BJ (cell line): ENCODE results near the gene NF1. TPM values are rescaled to one million over a fixed set of nuclear protein-coding genes. Genes with fewer than 3 reads are reported as not detected.

Experiments
- CTCF ChIA-PET: fragments of 350-600 bp; formaldehyde crosslinking; extraction: SDS; loops from one replicate; lab custom pipeline; 2021; ENCODE audit warnings: antibody characterized with exemption, inconsistent platforms; lab: Yijun Ruan, JAX
- POLR2A ChIA-PET: fragments of 300-600 bp; sonication (Branson Sonifier 250); formaldehyde crosslinking; extraction: SDS; loops from one replicate; lab custom pipeline; 2021; ENCODE audit warnings: antibody characterized with exemption; lab: Charles Lee
- DNase-seq: peaks from one replicate; pipeline ENCODE4 v3.0.0-alpha.2; 2011; ENCODE audit warnings: low read depth
- H3K27me3 ChIP-seq: 2 replicates; pipeline ENCODE4 v1.6.0; 2011; ENCODE audit warnings: low read length; ENCODE audit not compliant: control insufficient read depth, insufficient read depth
- H3K36me3 ChIP-seq: 2 replicates; pipeline ENCODE4 v1.5.1; 2011; ENCODE audit warnings: low read length; ENCODE audit not compliant: control insufficient read depth, insufficient read depth
- H3K4me3 ChIP-seq: 2 replicates; pipeline ENCODE4 v1.5.1; 2011; ENCODE audit warnings: low read depth, mild to moderate bottlenecking, control low read depth, low read length
- polyA plus RNA-seq: library from polyadenylated mRNA; depleted of rRNA; stranded (reverse); fragments of >200 nt; gene quantifications from 2 replicates; pipeline ENCODE4 v1.2.3, GENCODE V29; 2011
- TF ChIP-seq, protein P1 (sequence below): IDR thresholded peaks from 2 replicates; pipeline ENCODE4 v1.5.1; 2011; ENCODE audit warnings: low read depth, mild to moderate bottlenecking, control low read depth, inconsistent platforms, low read length, moderate library complexity; ENCODE audit not compliant: insufficient read depth

Gene NF1
- polyA plus RNA-seq, 1 experiment: 29.3 TPM

DNA sequence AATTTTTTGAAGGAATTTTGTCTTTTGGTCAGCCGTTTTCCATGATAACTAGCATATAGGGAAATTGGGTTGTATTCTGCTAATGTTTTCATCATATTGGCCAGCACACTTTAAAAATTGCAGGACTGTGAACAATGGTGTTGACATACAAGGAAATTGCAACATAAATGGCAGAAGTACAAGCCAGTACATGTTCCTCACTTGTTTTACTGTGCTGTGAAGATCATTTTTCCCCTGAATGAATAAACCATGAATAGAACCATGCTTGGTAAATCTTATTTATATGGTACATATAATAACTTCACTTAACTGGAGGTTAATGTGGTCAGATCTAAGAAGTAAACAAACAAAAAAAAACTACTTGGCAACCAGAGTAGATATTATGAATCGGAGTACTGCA is 179.5 kb downstream of the NF1 start:
- H3K4me3 ChIP-seq: no peak overlapping the region
- peaks cover 2% of the 10 kb centered on the region; the same call in 1 of the 2 replicates for H3K36me3 ChIP-seq
- H3K27me3 ChIP-seq: no peaks in the 10 kb centered on the region
- ChIA-PET POLR2A (no interaction called here), CTCF (no interaction called here)
- TF ChIP-seq, protein P1, sequence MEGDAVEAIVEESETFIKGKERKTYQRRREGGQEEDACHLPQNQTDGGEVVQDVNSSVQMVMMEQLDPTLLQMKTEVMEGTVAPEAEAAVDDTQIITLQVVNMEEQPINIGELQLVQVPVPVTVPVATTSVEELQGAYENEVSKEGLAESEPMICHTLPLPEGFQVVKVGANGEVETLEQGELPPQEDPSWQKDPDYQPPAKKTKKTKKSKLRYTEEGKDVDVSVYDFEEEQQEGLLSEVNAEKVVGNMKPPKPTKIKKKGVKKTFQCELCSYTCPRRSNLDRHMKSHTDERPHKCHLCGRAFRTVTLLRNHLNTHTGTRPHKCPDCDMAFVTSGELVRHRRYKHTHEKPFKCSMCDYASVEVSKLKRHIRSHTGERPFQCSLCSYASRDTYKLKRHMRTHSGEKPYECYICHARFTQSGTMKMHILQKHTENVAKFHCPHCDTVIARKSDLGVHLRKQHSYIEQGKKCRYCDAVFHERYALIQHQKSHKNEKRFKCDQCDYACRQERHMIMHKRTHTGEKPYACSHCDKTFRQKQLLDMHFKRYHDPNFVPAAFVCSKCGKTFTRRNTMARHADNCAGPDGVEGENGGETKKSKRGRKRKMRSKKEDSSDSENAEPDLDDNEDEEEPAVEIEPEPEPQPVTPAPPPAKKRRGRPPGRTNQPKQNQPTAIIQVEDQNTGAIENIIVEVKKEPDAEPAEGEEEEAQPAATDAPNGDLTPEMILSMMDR: no peak
- DNase-seq: peak; percentile 41

DNA sequence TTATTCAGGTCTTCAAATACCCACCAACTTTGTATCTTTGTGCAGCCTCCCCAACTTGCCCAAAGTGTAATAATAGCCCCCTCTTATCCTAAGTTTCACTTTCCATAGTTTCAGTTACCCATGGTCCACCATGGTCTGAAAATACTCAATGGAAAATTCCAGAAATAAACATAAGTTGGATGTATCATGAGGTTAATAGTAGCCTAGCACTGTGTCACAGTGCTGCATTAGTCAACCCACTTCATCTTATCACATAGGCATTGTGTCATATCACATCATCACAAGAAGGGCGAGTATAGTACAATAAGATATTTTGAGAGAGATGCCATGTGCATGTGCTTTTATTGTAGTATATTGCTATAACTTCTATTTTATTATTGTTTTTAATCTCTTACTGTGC is 180.3 kb downstream of the NF1 start:
- ChIA-PET POLR2A (no interaction called here), CTCF (no interaction called here)
- no peak overlapping the region for H3K4me3 ChIP-seq
- no peaks in the 10 kb centered on the region for H3K27me3 ChIP-seq
- peaks cover 2% of the 10 kb centered on the region; the same call in 1 of the 2 replicates for H3K36me3 ChIP-seq
- DNase-seq: no peak
- TF ChIP-seq, protein P1: no peak

DNA sequence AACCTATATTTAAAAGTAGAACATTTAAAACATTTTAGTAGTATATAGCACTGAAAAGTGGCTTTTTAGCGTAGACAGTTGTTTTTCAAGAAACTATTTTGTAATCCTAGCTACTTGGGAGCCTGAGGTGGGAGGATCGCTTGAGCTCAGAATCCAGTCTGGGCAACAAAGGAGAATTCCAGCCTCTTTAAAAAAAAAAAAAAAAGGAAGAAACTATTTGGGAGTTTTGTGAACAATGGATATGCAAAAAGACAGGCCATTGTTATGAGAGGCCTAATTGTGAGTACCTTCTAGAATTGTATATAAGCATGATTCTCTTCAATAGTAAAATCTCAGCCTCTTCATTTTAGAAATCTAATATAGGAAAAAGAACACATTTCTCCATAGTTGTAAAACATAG is 184.6 kb downstream of the NF1 start:
- CTCF ChIA-PET: no interaction called here
- Histone ChIP-seq H3K27me3 (no peaks in the 10 kb centered on the region), H3K4me3 (no peak overlapping the region), H3K36me3 (peaks cover 2% of the 10 kb centered on the region; the same call in 1 of the 2 replicates)
- POLR2A ChIA-PET: interaction anchor here (0.6 kb wide), 2 partner anchors 22 to 29 kb away, joined by 14 to 15 read pairs; no protein-coding TSS in a partner anchor
- TF ChIP-seq, protein P1: no peak
- no peak for DNase-seq

DNA sequence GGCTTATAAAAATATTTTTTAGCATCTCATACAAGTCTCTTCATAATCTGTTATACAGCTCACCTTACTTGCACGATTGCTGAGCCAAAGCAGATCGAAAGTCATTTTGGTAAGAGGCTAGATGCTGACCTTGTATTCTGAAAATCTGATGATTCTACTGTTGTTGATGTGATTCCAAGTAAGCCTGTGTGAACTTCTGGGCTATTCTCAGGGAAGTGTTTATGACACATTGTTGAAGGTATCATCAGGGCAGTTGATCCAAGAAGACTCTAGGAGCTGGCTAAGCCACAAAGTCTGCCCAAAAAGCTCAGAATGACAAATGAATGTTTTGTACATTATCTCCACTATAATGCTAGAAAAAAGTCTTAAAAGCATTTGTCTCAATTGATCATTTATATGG is 186.3 kb downstream of the NF1 start:
- POLR2A ChIA-PET: no interaction called here
- peaks cover 2% of the 10 kb centered on the region; the same call in 1 of the 2 replicates for H3K36me3 ChIP-seq
- H3K27me3 ChIP-seq: no peaks in the 10 kb centered on the region
- no peak overlapping the region for H3K4me3 ChIP-seq
- CTCF ChIA-PET: no interaction called here
- DNase-seq: no peak
- TF ChIP-seq, protein P1: no peak

DNA sequence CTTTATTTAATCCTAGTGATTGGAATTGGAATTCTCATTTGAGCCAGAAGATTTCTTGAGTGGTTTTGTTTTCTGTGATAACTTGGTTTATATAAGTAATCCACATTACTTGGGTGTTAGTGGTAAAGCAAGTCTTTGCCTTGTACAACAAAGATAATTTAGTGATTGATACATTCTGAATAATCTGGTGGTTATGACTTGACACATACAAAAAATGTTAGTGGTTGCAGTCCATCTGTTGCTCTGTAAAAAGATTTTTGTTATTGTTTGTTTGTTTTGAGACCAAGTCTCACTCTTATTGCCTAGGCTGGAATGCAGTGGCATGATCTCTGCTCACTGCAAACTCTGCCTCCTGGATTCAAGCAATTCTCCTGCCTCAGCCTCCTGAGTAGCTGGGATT is 189.1 kb downstream of the NF1 start:
- ChIA-PET POLR2A (no interaction called here), CTCF (no interaction called here)
- TF ChIP-seq, protein P1: no peak
- no peaks in the 10 kb centered on the region for H3K27me3 ChIP-seq
- no peaks in the 10 kb centered on the region for H3K36me3 ChIP-seq
- no peak overlapping the region for H3K4me3 ChIP-seq
- no peak for DNase-seq
